Spinal cord (tissue), 10 donors: ENCODE data around the gene HMGN3. TPM values are rescaled to one million over a fixed set of nuclear protein-coding genes. Genes with fewer than 3 reads are reported as not detected.
"Not testable (repeated sequence)": the region's sequence is repeated elsewhere in the genome, so short reads cannot be mapped to it uniquely, and the experiment has no call there.

Source experiments
- DNase-seq, 6 donors: peaks; one replicate each; pipeline versions ENCODE4 v3.0.0 to v3.0.0-alpha.2; 2013 to 2015; ENCODE audit warnings: low spot score in 6 of 6, low read depth in 4 of 6
- H3K27ac ChIP-seq: one replicate; pipeline ENCODE4 v1.5.1; 2013; ENCODE audit warnings: low read depth, low read length, control low read depth
- H3K27me3 ChIP-seq: one replicate; pipeline ENCODE4 v1.6.1; 2013; ENCODE audit warnings: low read length; ENCODE audit not compliant: control insufficient read depth, insufficient read depth
- H3K36me3 ChIP-seq: one replicate; pipeline ENCODE4 v1.6.1; 2013; ENCODE audit warnings: low read length; ENCODE audit not compliant: control insufficient read depth, insufficient read depth
- H3K4me1 ChIP-seq: one replicate; pipeline ENCODE4 v1.6.1; 2013; ENCODE audit warnings: low read length; ENCODE audit not compliant: control insufficient read depth, insufficient read depth
- H3K4me3 ChIP-seq: one replicate; pipeline ENCODE4 v1.5.1; 2013; ENCODE audit warnings: low read depth, low read length, control low read depth
- H3K9me3 ChIP-seq: one replicate; pipeline ENCODE4 v1.6.1; 2013; ENCODE audit warnings: low read length; ENCODE audit not compliant: control insufficient read depth, insufficient read depth
- WGBS: methylation state at CpG from one replicate; pipeline ENCODE4 v1.1.5; 2013; ENCODE audit warnings: missing lambda C conversion rate; ENCODE audit not compliant: insufficient coverage; 5-methylcytosine and 5-hydroxymethylcytosine counted together
- polyA plus RNA-seq, 2 donors: library from polyadenylated mRNA; unstranded; fragments of 120-200 nt; gene quantifications; one replicate each; pipeline ENCODE4 v1.2.1, GENCODE V29; 2013; ENCODE audit not compliant: insufficient read length in 2 of 2
- total RNA-seq, 2 donors: library from RNA; depleted of rRNA in 1 of 2; stranded (reverse); fragments of 120-200 nt in 1 of 2; fragments of >200 nt in 1 of 2; gene quantifications; one replicate each; pipeline versions ENCODE4 v1.2.3 to v1.2.4, GENCODE V29; 2013 to 2014
- donor health status: healthy.

Gene HMGN3
- total and polyA plus RNA-seq, 4 donors = 72.3 to 287 (median 208) TPM

GRCh38 chr6:79257381-79258205, 23.1 kb upstream of the HMGN3 start:
- H3K27ac ChIP-seq = no peak overlapping the region
- no peaks in the 10 kb centered on the region for H3K4me1 ChIP-seq
- DNase-seq = no peak
- peaks cover 4% of the 10 kb centered on the region for H3K9me3 ChIP-seq
- H3K27me3 ChIP-seq = no peaks in the 10 kb centered on the region
- no peak overlapping the region for H3K4me3 ChIP-seq
- 100% methylated on average over 2 of the region's 5 CpGs for WGBS
- no peaks in the 10 kb centered on the region for H3K36me3 ChIP-seq

- not testable (repeated sequence) for H3K4me3 ChIP-seq, H3K9me3 ChIP-seq, H3K27me3 ChIP-seq, DNase-seq, H3K4me1 ChIP-seq, H3K27ac ChIP-seq, H3K36me3 ChIP-seq
- WGBS = 84% methylated on average over 10 of the region's 10 CpGs
Measured at GRCh38 chr6:79256770-79257169, 22.3 kb upstream of the HMGN3 start.

GRCh38 chr6:79255086-79255485, 20.6 kb upstream of the HMGN3 start:
- not testable (repeated sequence) for H3K27me3 ChIP-seq, DNase-seq, H3K27ac ChIP-seq, H3K36me3 ChIP-seq, H3K4me3 ChIP-seq, H3K4me1 ChIP-seq, H3K9me3 ChIP-seq
- WGBS = no CpG with 5 or more reads among the region's 3 CpGs

- no peak overlapping the region for H3K27ac ChIP-seq
- H3K27me3 ChIP-seq = no peaks in the 10 kb centered on the region
- no peak overlapping the region for H3K4me3 ChIP-seq
- H3K9me3 ChIP-seq = no peaks in the 10 kb centered on the region
- WGBS = no CpG with 5 or more reads among the region's 2 CpGs
- H3K4me1 ChIP-seq = no peaks in the 10 kb centered on the region
- DNase-seq = no peak
- no peaks in the 10 kb centered on the region for H3K36me3 ChIP-seq
Measured at GRCh38 chr6:79250559-79250958, 16.1 kb upstream of the HMGN3 start.

- DNase-seq = no peak
- H3K4me3 ChIP-seq = no peak overlapping the region
- no peaks in the 10 kb centered on the region for H3K36me3 ChIP-seq
- WGBS = 73% methylated on average over 1 of the region's 2 CpGs
- no peaks in the 10 kb centered on the region for H3K27me3 ChIP-seq
- H3K9me3 ChIP-seq = no peaks in the 10 kb centered on the region
- no peak overlapping the region for H3K27ac ChIP-seq
- H3K4me1 ChIP-seq = no peaks in the 10 kb centered on the region
Measured at GRCh38 chr6:79250107-79250514, 15.6 kb upstream of the HMGN3 start.

GRCh38 chr6:79249136-79249535, 14.7 kb upstream of the HMGN3 start:
- H3K4me3 ChIP-seq = no peak overlapping the region
- no peaks in the 10 kb centered on the region for H3K36me3 ChIP-seq
- no peak overlapping the region for H3K27ac ChIP-seq
- no peaks in the 10 kb centered on the region for H3K9me3 ChIP-seq
- H3K4me1 ChIP-seq = no peaks in the 10 kb centered on the region
- WGBS = no CpG with 5 or more reads among the region's 2 CpGs
- DNase-seq = no peak
- no peaks in the 10 kb centered on the region for H3K27me3 ChIP-seq

GRCh38 chr6:79246891-79247290, 12.4 kb upstream of the HMGN3 start:
- no peak overlapping the region for H3K4me3 ChIP-seq
- H3K36me3 ChIP-seq = no peaks in the 10 kb centered on the region
- DNase-seq = no peak
- no peaks in the 10 kb centered on the region for H3K27me3 ChIP-seq
- no peaks in the 10 kb centered on the region for H3K4me1 ChIP-seq
- H3K9me3 ChIP-seq = no peaks in the 10 kb centered on the region
- H3K27ac ChIP-seq = no peak overlapping the region

GRCh38 chr6:79241228-79241627, 6.7 kb upstream of the HMGN3 start:
- Histone ChIP-seq H3K36me3 (no peaks in the 10 kb centered on the region), H3K4me1 (no peaks in the 10 kb centered on the region), H3K4me3 (no peak overlapping the region), H3K9me3 (no peaks in the 10 kb centered on the region), H3K27ac (no peak overlapping the region), H3K27me3 (no peaks in the 10 kb centered on the region)
- WGBS = no CpG with 5 or more reads among the region's 2 CpGs
- no peak for DNase-seq

GRCh38 chr6:79240509-79240908, 6.0 kb upstream of the HMGN3 start:
- H3K9me3 ChIP-seq = no peaks in the 10 kb centered on the region
- H3K27me3 ChIP-seq = no peaks in the 10 kb centered on the region
- no peak for DNase-seq
- H3K36me3 ChIP-seq = no peaks in the 10 kb centered on the region
- H3K4me1 ChIP-seq = no peaks in the 10 kb centered on the region
- H3K4me3 ChIP-seq = no peak overlapping the region
- whole genome bisulfite sequencing = no CpG with 5 or more reads among the region's 1 CpG
- H3K27ac ChIP-seq = no peak overlapping the region

- Histone ChIP-seq H3K27me3 (no peaks in the 10 kb centered on the region), H3K9me3 (no peaks in the 10 kb centered on the region), H3K27ac (no peak overlapping the region), H3K4me1 (no peaks in the 10 kb centered on the region), H3K36me3 (no peaks in the 10 kb centered on the region), H3K4me3 (no peak overlapping the region)
- WGBS = 91% methylated on average over 3 of the region's 6 CpGs
- no peak for DNase-seq
Measured at GRCh38 chr6:79239536-79240168, 5.2 kb upstream of the HMGN3 start.
